HG03103 (cell line): ENCODE measurements around the gene TAMM41.
A peak's percentile ranks its signal among the peaks of the same experiment; 100 is the strongest.
"Not testable (repeated sequence)": the region's sequence is repeated elsewhere in the genome, so short reads cannot be mapped to it uniquely, and the experiment has no call there.

Source experiments
- ATAC-seq: cut with Tn5 transposase; IDR thresholded peaks from one replicate; pipeline ENCODE4 v1.9.1; 2021; ENCODE audit warnings: low read depth; ENCODE audit not compliant: unreplicated experiment

Gene TAMM41

GRCh38 chr3:11846281-11847266, at the start of gene TAMM41:
Gene TAMM41 (minus strand): TSS chr3:11846885. CDS start chr3:11846636, 249 bp downstream.
- peak; percentile 99 for ATAC-seq

GRCh38 chr3:11878837-11879236, 32.2 kb upstream of the TAMM41 start:
- no peak for ATAC-seq

- ATAC-seq, result not testable (repeated sequence)
Measured at GRCh38 chr3:11874707-11875106, 28.0 kb upstream of the TAMM41 start.

- ATAC-seq, result not testable (repeated sequence)
Measured at GRCh38 chr3:11863739-11864138, 17.1 kb upstream of the TAMM41 start.

- not testable (repeated sequence) for ATAC-seq
Measured at GRCh38 chr3:11862584-11862983, 15.9 kb upstream of the TAMM41 start.

- ATAC-seq, result not testable (repeated sequence)
Measured at GRCh38 chr3:11862145-11862544, 15.5 kb upstream of the TAMM41 start.

GRCh38 chr3:11860213-11860612, 13.5 kb upstream of the TAMM41 start:
- not testable (repeated sequence) for ATAC-seq

GRCh38 chr3:11853450-11853849, 6.8 kb upstream of the TAMM41 start:
- ATAC-seq, result no peak

- ATAC-seq, result no peak
Measured at GRCh38 chr3:11850003-11850402, 3.3 kb upstream of the TAMM41 start.

- ATAC-seq, result no peak
Measured at GRCh38 chr3:11847607-11848006, 922 bp upstream of the TAMM41 start.

- no peak for ATAC-seq
Measured at GRCh38 chr3:11845651-11846050, 1.0 kb downstream of the TAMM41 start.

GRCh38 chr3:11844891-11845290, 1.8 kb downstream of the TAMM41 start:
- ATAC-seq, result no peak

GRCh38 chr3:11835028-11835639, 11.6 kb downstream of the TAMM41 start:
- no peak for ATAC-seq

- ATAC-seq, result no peak
Measured at GRCh38 chr3:11832981-11833905, 13.4 kb downstream of the TAMM41 start.

GRCh38 chr3:11829416-11829815, 17.3 kb downstream of the TAMM41 start:
- no peak for ATAC-seq

- no peak for ATAC-seq
Measured at GRCh38 chr3:11826628-11827265, 19.9 kb downstream of the TAMM41 start.

- ATAC-seq, result no peak
Measured at GRCh38 chr3:11825301-11825700, 21.4 kb downstream of the TAMM41 start.

- peak; percentile 84 for ATAC-seq
Measured at GRCh38 chr3:11820531-11821041, 26.1 kb downstream of the TAMM41 start.

- no peak for ATAC-seq
Measured at GRCh38 chr3:11819146-11819689, 27.5 kb downstream of the TAMM41 start.

- ATAC-seq, result no peak
Measured at GRCh38 chr3:11818033-11818432, 28.7 kb downstream of the TAMM41 start.
